ENCODE results near the gene GID8. TPM values are rescaled to one million over a fixed set of nuclear protein-coding genes. Genes with fewer than 3 reads are reported as not detected.

The GID8 gene
- total RNA-seq, 1 donor from 2014 or later = 9.2 TPM

DNA sequence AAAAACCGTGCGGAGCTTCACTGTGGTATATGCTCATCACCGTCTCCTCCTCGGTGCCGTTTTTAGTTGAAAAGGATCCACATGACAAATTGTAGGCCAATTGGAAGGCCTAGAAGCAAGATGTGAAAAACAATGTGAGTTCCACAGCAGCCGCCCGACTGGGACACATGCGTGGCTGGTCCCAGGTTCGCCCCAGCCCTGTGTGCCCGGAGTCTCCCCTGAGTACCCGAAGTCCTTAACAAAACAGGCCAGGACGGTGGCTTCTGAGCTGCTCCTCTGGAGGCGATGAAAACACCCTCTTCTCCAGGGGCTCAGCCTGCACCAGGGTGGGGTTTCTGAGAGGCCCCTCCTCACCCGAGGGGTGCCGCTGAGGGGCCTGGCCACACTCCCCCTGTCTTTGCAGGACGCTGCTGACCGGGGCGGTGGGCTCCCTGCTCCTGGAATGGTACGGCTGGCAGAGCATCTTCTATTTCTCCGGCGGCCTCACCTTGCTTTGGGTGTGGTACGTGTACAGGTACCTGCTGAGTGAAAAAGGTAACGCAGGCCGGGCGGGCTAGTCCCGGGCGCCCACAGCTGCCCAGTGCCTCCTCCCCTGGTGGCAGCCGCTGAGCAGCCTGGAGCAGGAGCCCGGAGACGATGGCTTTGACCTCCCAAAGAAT, 24.4 kb downstream of the GID8 start:
- no peak overlapping the region for H3K4me3 ChIP-seq
- H3K4me1 ChIP-seq = no peaks in the 10 kb centered on the region
- H3K27ac ChIP-seq = no peak overlapping the region
- peaks cover 6 to 11% of the 10 kb centered on the region in 2 donors for H3K36me3 ChIP-seq
- H3K9me3 ChIP-seq = no peaks in the 10 kb centered on the region
- intact Hi-C loops (cut with DNase I) = no loop called here
- TF ChIP-seq, protein P1, sequence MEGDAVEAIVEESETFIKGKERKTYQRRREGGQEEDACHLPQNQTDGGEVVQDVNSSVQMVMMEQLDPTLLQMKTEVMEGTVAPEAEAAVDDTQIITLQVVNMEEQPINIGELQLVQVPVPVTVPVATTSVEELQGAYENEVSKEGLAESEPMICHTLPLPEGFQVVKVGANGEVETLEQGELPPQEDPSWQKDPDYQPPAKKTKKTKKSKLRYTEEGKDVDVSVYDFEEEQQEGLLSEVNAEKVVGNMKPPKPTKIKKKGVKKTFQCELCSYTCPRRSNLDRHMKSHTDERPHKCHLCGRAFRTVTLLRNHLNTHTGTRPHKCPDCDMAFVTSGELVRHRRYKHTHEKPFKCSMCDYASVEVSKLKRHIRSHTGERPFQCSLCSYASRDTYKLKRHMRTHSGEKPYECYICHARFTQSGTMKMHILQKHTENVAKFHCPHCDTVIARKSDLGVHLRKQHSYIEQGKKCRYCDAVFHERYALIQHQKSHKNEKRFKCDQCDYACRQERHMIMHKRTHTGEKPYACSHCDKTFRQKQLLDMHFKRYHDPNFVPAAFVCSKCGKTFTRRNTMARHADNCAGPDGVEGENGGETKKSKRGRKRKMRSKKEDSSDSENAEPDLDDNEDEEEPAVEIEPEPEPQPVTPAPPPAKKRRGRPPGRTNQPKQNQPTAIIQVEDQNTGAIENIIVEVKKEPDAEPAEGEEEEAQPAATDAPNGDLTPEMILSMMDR (IDR thresholded peaks at IDR 0.05) = no peak
- no peak for DNase-seq (ENCODE audit: low spot score in 2 of 2)
- no peaks in the 10 kb centered on the region for H3K27me3 ChIP-seq

DNA sequence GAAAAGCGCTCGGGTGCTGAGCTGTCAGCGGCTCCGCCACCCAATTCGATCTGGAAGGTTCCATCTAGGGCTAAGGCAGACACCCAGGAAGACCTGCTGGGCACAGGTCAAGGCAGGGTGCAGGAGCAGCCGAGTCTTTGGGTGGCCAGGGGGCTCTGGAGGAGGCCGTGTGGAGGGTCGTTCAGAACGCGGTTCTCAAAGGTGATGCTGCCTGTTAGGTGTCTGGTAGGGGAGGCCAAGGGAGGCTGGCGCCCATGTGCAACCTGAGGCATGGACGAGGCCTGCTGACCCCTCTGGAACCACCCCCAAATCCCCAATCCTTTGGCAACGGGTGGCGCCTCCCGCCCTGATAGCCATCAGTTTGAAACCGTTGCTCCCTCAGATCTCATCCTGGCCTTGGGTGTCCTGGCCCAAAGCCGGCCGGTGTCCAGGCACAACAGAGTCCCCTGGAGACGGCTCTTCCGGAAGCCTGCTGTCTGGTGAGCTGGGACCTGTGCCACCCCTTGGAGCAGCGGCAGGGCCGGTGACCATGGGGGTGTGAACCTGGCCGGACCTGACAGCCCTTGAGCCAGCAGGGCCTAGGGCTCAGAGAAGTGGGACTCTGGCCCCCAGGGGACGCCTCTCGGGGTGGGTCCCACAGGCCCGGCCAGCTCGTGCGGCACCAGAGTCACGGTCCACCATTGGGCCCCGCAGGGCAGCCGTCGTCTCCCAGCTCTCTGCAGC, 25.1 kb downstream of the GID8 start:
- H3K27me3 ChIP-seq = no peaks in the 10 kb centered on the region
- no peak overlapping the region for H3K27ac ChIP-seq
- no peak overlapping the region for H3K4me3 ChIP-seq
- H3K9me3 ChIP-seq = no peaks in the 10 kb centered on the region
- H3K4me1 ChIP-seq = no peaks in the 10 kb centered on the region
- intact Hi-C loops (cut with DNase I) = no loop called here
- DNase-seq (ENCODE audit: low spot score in 2 of 2) = no peak
- TF ChIP-seq, protein P1 (IDR thresholded peaks at IDR 0.05) = no peak
- peaks cover 6 to 11% of the 10 kb centered on the region in 2 donors for H3K36me3 ChIP-seq

DNA sequence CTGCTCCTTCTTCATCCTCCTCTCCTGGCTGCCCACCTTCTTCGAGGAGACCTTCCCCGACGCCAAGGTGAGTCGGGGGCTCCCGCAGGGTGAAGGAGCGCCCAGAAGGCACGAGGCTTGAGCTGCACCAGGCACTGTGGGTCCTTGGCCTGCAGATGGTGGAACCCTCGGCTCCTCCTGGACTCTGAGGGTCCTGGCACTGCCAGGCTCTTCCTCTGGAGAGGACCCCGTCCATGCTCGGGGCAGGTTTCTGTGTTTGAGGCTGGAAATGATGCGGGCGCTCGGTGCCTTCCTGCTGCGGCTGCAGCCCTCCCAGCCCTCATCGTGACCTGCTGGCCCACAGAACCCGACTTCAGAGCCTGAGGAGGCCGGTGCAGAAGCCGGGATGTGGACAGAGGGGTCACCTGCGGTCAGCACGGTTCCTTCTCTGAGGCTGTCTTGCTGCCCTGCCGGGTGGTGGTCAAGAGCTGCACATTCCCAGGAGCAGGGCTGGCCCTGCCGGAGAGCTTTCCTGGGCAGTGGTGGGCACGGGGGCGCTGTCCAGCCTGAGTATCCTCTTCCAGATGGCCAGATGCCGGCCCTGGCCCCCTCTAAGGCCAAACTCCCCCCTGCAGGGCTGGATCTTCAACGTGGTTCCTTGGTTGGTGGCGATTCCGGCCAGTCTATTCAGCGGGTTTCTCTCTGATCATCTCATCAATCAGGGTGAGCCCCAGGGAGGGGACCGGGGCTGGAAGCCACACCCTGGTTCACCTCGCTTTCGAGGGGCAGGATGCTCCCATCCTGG, 25.9 kb downstream of the GID8 start:
- intact Hi-C loops (cut with DNase I) = no loop called here
- Histone ChIP-seq H3K9me3 (no peaks in the 10 kb centered on the region), H3K27me3 (no peaks in the 10 kb centered on the region), H3K4me1 (no peaks in the 10 kb centered on the region), H3K4me3 (no peak overlapping the region), H3K27ac (no peak overlapping the region), H3K36me3 (peaks cover 6 to 11% of the 10 kb centered on the region in 2 donors)
- TF ChIP-seq, protein P1 (IDR thresholded peaks at IDR 0.05) = no peak
- no peak for DNase-seq (ENCODE audit: low spot score in 2 of 2)

DNA sequence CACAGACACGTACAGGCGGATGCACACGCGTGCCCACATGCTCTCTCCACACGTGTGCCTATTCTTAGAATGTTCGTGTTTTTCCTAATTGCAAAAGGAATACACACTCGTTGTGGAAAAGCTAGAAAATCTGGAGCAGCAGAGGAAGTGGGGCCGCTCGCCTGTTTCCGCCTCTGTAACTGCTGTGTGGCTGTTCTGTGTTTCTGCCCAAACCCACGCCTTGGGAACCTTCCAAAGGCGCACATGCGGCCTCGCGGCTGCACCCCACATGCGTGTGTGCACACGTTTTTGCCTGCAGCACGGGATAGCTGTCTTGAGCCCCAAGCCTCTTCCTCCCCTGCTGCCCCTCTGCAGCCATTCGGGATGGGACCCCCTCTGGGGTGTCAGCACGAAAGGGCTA, 26.8 kb downstream of the GID8 start:
- intact Hi-C loops (cut with DNase I) = no loop called here
- peaks cover 6 to 11% of the 10 kb centered on the region in 2 donors for H3K36me3 ChIP-seq
- DNase-seq (ENCODE audit: low spot score in 2 of 2) = no peak

DNA sequence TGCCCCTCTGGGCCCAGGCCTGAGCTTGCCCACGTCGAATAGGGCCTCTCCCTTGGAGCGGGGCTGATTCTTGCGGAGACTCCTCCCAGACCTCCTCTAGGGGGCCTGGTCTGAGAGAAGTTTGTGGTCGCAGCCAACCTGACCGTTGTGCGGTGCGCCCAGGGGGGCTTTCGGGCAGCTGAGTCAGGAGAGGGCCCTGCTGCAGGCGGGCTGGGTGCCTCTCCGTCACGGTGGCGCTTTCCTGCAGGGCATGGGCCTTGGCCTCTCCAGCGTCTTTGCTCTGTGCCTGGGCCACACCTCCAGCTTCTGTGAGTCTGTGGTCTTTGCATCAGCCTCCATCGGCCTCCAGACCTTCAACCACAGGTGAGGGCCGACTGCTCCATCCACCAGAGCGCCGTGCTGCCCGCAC, 27.4 kb downstream of the GID8 start:
- peaks cover 6 to 11% of the 10 kb centered on the region in 2 donors for H3K36me3 ChIP-seq
- TF ChIP-seq, protein P1 (IDR thresholded peaks at IDR 0.05) = no peak
- no peak overlapping the region for H3K4me3 ChIP-seq
- H3K4me1 ChIP-seq = no peaks in the 10 kb centered on the region
- no peaks in the 10 kb centered on the region for H3K9me3 ChIP-seq
- intact Hi-C loops (cut with DNase I) = no loop called here
- no peaks in the 10 kb centered on the region for H3K27me3 ChIP-seq
- no peak overlapping the region for H3K27ac ChIP-seq
- no peak for DNase-seq (ENCODE audit: low spot score in 2 of 2)

More for the DNA sequence above, 26.8 kb downstream of the GID8 start:
- TF ChIP-seq, protein P1 (IDR thresholded peaks at IDR 0.05) = no peak
- H3K4me3 ChIP-seq = no peak overlapping the region
- no peak overlapping the region for H3K27ac ChIP-seq
- H3K27me3 ChIP-seq = no peaks in the 10 kb centered on the region
- H3K9me3 ChIP-seq = no peaks in the 10 kb centered on the region
- H3K4me1 ChIP-seq = no peaks in the 10 kb centered on the region

All from ascending aorta (tissue), 2 donors.